ENCODE measurements around the gene ITM2B.

DNA sequence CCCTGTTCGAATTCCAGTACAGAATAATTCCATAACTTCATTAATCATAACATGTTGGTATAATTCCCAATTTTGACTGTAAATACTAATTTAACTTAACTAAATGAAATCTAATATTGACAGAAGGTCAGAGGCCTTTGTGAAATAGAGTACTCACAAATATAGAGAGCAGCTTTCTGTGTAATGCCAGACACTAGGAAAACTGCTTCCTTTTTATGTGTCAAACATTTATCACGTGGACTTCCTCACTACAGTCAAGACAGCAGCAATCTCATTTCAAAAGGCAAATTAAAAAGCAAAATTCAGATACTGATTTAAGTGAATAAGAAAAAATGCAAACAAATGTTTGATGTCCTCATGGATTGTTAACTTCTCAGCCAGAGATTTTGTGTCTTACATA is 13.1 kb downstream of the ITM2B start:
- TF ChIP-seq, protein P1, sequence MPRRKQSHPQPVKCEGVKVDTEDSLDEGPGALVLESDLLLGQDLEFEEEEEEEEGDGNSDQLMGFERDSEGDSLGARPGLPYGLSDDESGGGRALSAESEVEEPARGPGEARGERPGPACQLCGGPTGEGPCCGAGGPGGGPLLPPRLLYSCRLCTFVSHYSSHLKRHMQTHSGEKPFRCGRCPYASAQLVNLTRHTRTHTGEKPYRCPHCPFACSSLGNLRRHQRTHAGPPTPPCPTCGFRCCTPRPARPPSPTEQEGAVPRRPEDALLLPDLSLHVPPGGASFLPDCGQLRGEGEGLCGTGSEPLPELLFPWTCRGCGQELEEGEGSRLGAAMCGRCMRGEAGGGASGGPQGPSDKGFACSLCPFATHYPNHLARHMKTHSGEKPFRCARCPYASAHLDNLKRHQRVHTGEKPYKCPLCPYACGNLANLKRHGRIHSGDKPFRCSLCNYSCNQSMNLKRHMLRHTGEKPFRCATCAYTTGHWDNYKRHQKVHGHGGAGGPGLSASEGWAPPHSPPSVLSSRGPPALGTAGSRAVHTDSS (tag by site-specific recombination; IDR thresholded peaks at IDR 0.05) = no peak
- TF ChIP-seq SP2 (tag by site-specific recombination; IDR thresholded peaks at IDR 0.05) = no peak
- no peak for TF ChIP-seq PRDM1 (tag by site-specific recombination; IDR thresholded peaks at IDR 0.05)
- TF ChIP-seq, protein P2, sequence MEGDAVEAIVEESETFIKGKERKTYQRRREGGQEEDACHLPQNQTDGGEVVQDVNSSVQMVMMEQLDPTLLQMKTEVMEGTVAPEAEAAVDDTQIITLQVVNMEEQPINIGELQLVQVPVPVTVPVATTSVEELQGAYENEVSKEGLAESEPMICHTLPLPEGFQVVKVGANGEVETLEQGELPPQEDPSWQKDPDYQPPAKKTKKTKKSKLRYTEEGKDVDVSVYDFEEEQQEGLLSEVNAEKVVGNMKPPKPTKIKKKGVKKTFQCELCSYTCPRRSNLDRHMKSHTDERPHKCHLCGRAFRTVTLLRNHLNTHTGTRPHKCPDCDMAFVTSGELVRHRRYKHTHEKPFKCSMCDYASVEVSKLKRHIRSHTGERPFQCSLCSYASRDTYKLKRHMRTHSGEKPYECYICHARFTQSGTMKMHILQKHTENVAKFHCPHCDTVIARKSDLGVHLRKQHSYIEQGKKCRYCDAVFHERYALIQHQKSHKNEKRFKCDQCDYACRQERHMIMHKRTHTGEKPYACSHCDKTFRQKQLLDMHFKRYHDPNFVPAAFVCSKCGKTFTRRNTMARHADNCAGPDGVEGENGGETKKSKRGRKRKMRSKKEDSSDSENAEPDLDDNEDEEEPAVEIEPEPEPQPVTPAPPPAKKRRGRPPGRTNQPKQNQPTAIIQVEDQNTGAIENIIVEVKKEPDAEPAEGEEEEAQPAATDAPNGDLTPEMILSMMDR (tag by site-specific recombination; IDR thresholded peaks at IDR 0.05) = no peak
- no peak for TF ChIP-seq ZNF391 (tag by site-specific recombination; IDR thresholded peaks at IDR 0.05; ENCODE audit: borderline replicate concordance, low read depth)
- TF ChIP-seq, protein P3, sequence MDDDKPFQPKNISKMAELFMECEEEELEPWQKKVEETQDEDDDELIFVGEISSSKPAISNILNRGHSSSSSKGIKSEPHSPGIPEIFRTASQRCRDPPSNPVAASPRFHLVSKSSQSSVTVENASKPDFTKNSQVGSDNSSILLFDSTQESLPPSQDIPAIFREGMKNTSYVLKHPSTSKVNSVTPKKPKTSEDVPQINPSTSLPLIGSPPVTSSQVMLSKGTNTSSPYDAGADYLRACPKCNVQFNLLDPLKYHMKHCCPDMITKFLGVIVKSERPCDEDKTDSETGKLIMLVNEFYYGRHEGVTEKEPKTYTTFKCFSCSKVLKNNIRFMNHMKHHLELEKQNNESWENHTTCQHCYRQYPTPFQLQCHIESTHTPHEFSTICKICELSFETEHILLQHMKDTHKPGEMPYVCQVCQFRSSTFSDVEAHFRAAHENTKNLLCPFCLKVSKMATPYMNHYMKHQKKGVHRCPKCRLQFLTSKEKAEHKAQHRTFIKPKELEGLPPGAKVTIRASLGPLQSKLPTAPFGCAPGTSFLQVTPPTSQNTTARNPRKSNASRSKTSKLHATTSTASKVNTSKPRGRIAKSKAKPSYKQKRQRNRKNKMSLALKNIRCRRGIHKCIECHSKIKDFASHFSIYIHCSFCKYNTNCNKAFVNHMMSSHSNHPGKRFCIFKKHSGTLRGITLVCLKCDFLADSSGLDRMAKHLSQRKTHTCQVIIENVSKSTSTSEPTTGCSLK (tag by site-specific recombination; IDR thresholded peaks at IDR 0.05) = no peak

All from HEK293 (cell line).